DOHH2 (cell line): ENCODE data around the gene DUSP10.

Experiments
- H3F3A ChIP-seq: fragments of 200-600 bp; sonication (generic), shearing (Covaris generic); 2 replicates; pipeline ENCODE4 v1.6.0; 2016; ENCODE audit warnings: antibody characterized with exemption, mild to moderate bottlenecking; ENCODE audit not compliant: control insufficient read depth, insufficient read depth
- H3K27ac ChIP-seq: fragments of 200-600 bp; sonication (generic); 2 replicates; pipeline ENCODE4 v1.5.1; 2014; ENCODE audit warnings: low read depth, mild to moderate bottlenecking, low read length, moderate library complexity
- H3K27me3 ChIP-seq: fragments of 200-600 bp; sonication (generic); 2 replicates; pipeline ENCODE4 v1.6.1; 2014; ENCODE audit warnings: mild to moderate bottlenecking, low read length, mixed read lengths; ENCODE audit not compliant: control insufficient read depth
- H3K36me3 ChIP-seq: fragments of 200-600 bp; sonication (generic); 2 replicates; pipeline ENCODE4 v1.6.1; 2014; ENCODE audit warnings: mild to moderate bottlenecking, low read length, moderate library complexity, mixed read lengths; ENCODE audit not compliant: control insufficient read depth
- H3K4me1 ChIP-seq: fragments of 200-600 bp; sonication (generic); 2 replicates; pipeline ENCODE4 v1.6.1; 2014; ENCODE audit warnings: mild to moderate bottlenecking, low read length, mixed read lengths; ENCODE audit not compliant: control insufficient read depth
- H3K4me2 ChIP-seq: fragments of 200-600 bp; sonication (generic); 2 replicates; pipeline ENCODE4 v1.6.0; 2014; ENCODE audit warnings: mild to moderate bottlenecking, low read length, moderate library complexity
- H3K4me3 ChIP-seq: fragments of 200-600 bp; sonication (generic); 2 replicates; pipeline ENCODE4 v1.5.1; 2014; ENCODE audit warnings: mild to moderate bottlenecking, low read length, mixed read lengths
- H3K79me2 ChIP-seq: fragments of 200-600 bp; sonication (generic); 2 replicates; pipeline ENCODE4 v1.6.1; 2014; ENCODE audit warnings: mild to moderate bottlenecking, low read length, mixed read lengths; ENCODE audit not compliant: control insufficient read depth
- H3K9me2 ChIP-seq: fragments of 200-600 bp; sonication (generic); replicated peaks from 2 replicates; pipeline ENCODE4 v1.6.1; 2014; ENCODE audit warnings: mild to moderate bottlenecking, low read length, mixed read lengths; ENCODE audit not compliant: control insufficient read depth
- H3K9me3 ChIP-seq: fragments of 200-600 bp; sonication (generic); 2 replicates; pipeline ENCODE4 v1.6.1; 2014; ENCODE audit warnings: antibody characterized with exemption, low read length, mixed read lengths; ENCODE audit not compliant: control insufficient read depth, insufficient read depth
- H4K20me1 ChIP-seq: fragments of 200-600 bp; sonication (generic); 2 replicates; pipeline ENCODE4 v1.6.0; 2014; ENCODE audit warnings: low read depth, mild to moderate bottlenecking, antibody characterized with exemption, low read length, moderate library complexity; ENCODE audit not compliant: control insufficient read depth, insufficient read depth
- CTCF ChIP-seq: fragments of 200-600 bp; sonication (generic); IDR thresholded peaks from one replicate; pipeline ENCODE4 v1.5.1; 2014; ENCODE audit warnings: antibody characterized with exemption, mild to moderate bottlenecking, low read depth, low read length; ENCODE audit not compliant: poor library complexity, severe bottlenecking
- EZH2phosphoT487 ChIP-seq: fragments of 200-600 bp; sonication (generic); IDR thresholded peaks from 2 replicates; pipeline ENCODE4 v1.6.1; 2017; ENCODE audit warnings: borderline replicate concordance, mild to moderate bottlenecking, antibody characterized with exemption, low read length, moderate library complexity, mixed read lengths

DUSP10 gene

DNA sequence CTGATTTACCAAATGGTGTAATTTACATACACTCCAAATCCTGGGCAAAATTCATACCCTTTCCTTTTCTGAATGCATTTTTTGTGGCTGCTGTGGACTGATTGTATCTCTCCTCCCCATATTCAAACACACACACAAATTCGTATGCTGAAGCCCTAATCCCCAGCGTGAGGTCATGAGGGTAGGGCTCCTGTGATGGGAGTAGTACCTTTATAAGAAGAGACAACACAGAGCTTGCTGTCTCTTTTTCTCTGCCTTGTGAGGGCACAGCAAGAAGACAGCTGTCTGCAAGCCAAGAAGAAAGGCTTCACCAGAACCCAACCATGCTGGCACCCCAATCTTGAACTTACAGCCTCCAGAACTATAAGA, 24.4 kb downstream of the DUSP10 start:
- Histone ChIP-seq H3K4me2 (no peak overlapping the region), H4K20me1 (no peaks in the 10 kb centered on the region), H3K9me2 (no peaks in the 10 kb centered on the region), H3K9me3 (no peaks in the 10 kb centered on the region), H3K27ac (no peak overlapping the region), H3K4me1 (peaks cover 3% of the 10 kb centered on the region; the same call in 1 of the 2 replicates), H3K4me3 (no peak overlapping the region), H3K79me2 (no peaks in the 10 kb centered on the region), H3K36me3 (no peaks in the 10 kb centered on the region), H3F3A (no peaks in the 10 kb centered on the region), H3K27me3 (no peaks in the 10 kb centered on the region)
- TF ChIP-seq CTCF = no peak
- TF ChIP-seq EZH2phosphoT487 = no peak

GRCh38 chr1:221716713-221717484, 25.0 kb downstream of the DUSP10 start:
- Histone ChIP-seq H3K36me3 (no peaks in the 10 kb centered on the region), H3K9me3 (no peaks in the 10 kb centered on the region), H3K4me2 (no peak overlapping the region), H3K4me1 (peaks cover 3% of the 10 kb centered on the region; the same call in 1 of the 2 replicates), H3K4me3 (no peak overlapping the region), H3K79me2 (no peaks in the 10 kb centered on the region), H3F3A (no peaks in the 10 kb centered on the region), H4K20me1 (no peaks in the 10 kb centered on the region), H3K27ac (no peak overlapping the region), H3K27me3 (no peaks in the 10 kb centered on the region), H3K9me2 (no peaks in the 10 kb centered on the region)
- TF ChIP-seq EZH2phosphoT487 = no peak
- no peak for TF ChIP-seq CTCF

DNA sequence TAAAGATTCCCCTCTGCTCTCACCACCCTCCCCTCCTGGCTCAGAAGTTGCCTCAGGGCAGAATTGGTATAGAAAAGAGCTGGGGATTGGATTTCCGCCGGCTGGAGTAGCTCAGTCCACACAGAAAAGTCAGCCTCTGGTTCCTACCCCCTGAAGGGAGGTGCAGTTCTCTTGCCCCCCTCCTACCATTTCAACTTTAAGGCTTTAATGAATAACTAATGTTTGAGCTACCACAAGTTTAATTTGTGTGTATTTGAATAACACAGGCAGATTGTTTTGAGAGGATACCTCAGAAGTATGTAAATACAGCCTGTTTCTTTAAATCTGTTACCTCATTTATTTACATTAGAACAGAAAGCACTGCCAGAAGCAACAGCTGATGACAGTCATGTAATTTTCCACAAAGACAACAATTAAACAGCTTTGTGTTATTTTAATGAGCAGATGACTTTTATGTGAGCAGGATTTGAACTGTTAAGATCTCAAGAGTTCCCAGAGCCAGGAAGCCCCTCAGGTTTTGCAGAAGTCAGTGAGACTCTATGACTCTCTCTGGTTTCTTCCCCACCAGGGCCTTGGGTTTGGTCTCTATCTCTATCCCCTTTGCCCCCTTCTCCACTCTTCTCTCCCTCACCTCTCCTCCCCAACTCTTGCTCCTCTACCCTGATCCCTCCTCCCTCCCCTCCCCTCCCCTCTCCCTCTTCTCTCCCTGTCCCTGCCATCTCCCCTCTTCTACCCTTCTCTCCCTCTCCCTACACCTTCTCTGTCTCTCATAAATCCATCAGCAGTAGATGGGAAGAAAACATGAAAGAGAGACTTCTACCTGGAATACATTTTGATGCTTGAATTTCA, 26.3 kb downstream of the DUSP10 start:
- no peaks in the 10 kb centered on the region for H3F3A ChIP-seq
- no peak for TF ChIP-seq CTCF
- no peak for TF ChIP-seq EZH2phosphoT487
- H4K20me1 ChIP-seq = no peaks in the 10 kb centered on the region
- no peaks in the 10 kb centered on the region for H3K79me2 ChIP-seq
- H3K4me2 ChIP-seq = no peak overlapping the region
- no peaks in the 10 kb centered on the region for H3K9me3 ChIP-seq
- H3K4me1 ChIP-seq = peaks cover 3% of the 10 kb centered on the region; the same call in 1 of the 2 replicates
- H3K27me3 ChIP-seq = no peaks in the 10 kb centered on the region
- H3K27ac ChIP-seq = no peak overlapping the region
- H3K4me3 ChIP-seq = no peak overlapping the region
- H3K36me3 ChIP-seq = no peaks in the 10 kb centered on the region
- H3K9me2 ChIP-seq = no peaks in the 10 kb centered on the region
